ENCODE results near the gene DNM3.

- TF ChIP-seq USF1 (IDR thresholded peaks at IDR 0.05; ENCODE audit: borderline replicate concordance, low read depth) (no peak), CTCF (IDR thresholded peaks at IDR 0.05) (no peak), TAF1 (IDR thresholded peaks at IDR 0.05; ENCODE audit: borderline replicate concordance, low read depth, low read length) (no peak)
Measured at GRCh38 chr1:172394141-172394751, 552.9 kb downstream of the DNM3 start.
